ENCODE results near the gene EVPLL.
"Not testable (repeated sequence)": the region's sequence is repeated elsewhere in the genome, so short reads cannot be mapped to it uniquely, and the experiment has no call there.

EVPLL gene

DNA sequence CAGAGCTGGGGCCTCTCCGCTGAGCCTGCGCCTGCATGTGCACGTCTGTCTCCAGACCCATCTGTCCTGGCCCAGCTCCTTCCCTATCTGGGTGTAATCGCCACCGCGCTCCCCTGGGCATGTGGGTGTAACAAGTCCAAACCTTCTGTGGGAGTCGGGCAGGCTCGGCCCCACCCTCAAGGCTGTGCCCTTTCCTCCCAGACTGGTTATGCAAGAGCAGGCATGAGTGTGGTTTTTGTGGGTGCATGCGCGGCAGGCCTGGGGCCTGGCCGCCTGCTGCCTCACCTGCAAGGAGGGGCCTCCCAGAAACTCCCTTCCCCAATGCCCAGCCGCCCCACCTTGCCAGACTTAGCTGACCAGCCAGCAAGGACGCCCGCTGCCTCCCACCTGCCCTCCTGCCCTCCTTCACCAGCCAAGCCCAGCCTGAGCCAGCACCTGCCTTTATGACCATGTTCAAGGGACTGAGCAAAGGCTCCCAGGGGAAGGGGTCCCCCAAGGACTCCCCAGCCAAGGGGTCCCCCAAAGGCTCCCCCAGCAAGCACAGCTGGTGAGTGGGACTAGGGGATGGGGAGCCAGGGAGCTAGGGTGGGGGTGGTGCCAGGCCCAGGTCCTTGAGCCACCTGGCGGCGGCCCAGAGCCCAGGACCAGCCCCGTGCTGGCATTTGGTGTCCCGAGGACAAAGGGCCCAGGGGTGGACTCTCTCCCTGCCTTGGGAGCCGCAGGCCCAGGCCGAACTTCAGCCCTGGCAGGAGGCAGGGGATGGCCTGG lies at the start of gene EVPLL:
Gene EVPLL (plus strand): TSS at position 342 of the 768 bp plus-strand sequence. CDS start 3,160 bp downstream, outside the sequence.
- no peak within 1 kb of the TSS for H3K9ac ChIP-seq (ENCODE audit: low read length)
- H3K9me3 ChIP-seq (ENCODE audit: control insufficient read depth, insufficient read depth, low read depth, low read length) = peaks cover 8% of the 10 kb centered on the region
- H3K27me3 ChIP-seq (ENCODE audit: control insufficient read depth, insufficient read depth, low read length) = no peaks in the 10 kb centered on the region
- H3K4me1 ChIP-seq (ENCODE audit: control insufficient read depth, insufficient read depth, low read length) = 0 out of 2 replicates have a peak, but pooled peaks cover 3% of the 10 kb centered on the region
- H3K27ac ChIP-seq (ENCODE audit: low read depth, low read length) = no peak within 1 kb of the TSS
- no peaks in the 10 kb centered on the region for H3K36me3 ChIP-seq (ENCODE audit: control insufficient read depth, insufficient read depth, low read length)
- H3K4me3 ChIP-seq (ENCODE audit: low read depth, low read length) = no peak within 1 kb of the TSS

DNA sequence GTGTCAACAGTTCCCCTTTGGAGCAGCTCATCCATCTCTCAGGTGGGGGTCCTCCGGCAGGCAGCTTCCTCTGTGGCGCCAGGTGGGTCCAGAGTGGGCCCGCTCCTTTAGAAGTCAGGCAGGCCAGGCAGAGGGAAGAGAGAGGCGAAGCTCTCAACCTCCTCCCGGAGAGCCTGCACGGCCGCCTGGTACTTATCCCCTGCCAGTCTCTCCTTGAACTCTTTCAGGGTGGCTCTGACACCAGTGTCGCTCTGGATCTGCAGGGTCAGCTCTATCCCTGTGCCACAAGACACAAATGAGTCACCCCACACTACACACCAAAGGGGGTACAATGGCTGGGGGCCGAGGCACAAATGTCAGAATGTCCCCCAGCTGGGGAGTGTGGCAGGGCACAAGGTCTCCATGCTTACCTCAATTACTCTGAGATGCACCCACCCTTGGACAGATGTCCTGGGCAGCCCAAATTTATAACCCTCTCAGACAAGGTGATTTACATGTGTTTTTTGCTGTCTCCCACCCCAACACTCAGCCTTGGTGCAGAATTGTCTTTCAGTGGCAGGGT lies 48.9 kb upstream of the EVPLL start:
- Histone ChIP-seq H3K36me3 (ENCODE audit: control insufficient read depth, insufficient read depth, low read length) (peaks cover 86% of the 10 kb centered on the region), H3K27ac (ENCODE audit: low read depth, low read length) (no peak overlapping the region), H3K4me1 (ENCODE audit: control insufficient read depth, insufficient read depth, low read length) (no peaks in the 10 kb centered on the region)

DNA sequence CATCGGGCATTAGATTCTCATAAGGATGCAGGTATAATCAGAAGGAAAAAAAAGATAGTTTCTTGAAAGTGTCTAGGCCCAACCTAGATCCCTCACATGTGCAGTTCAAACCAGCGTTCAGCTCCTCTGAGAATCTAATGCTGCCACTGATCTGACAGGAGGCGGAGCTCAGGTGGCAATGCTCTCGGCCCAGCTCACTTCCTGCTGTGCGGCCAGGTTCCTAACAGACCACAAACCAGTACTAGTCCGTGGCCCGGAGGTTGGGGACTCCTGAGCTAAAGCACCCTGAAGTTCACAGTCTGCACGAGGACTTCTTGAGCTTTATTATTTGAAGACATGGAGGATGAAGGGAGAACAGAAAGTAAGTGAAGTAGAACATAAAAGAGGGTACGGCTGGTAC lies 45.7 kb upstream of the EVPLL start:
- no peak overlapping the region for H3K27ac ChIP-seq (ENCODE audit: low read depth, low read length)
- peaks cover 87% of the 10 kb centered on the region for H3K36me3 ChIP-seq (ENCODE audit: control insufficient read depth, insufficient read depth, low read length)
- H3K27me3 ChIP-seq (ENCODE audit: control insufficient read depth, insufficient read depth, low read length) = no peaks in the 10 kb centered on the region
- no peaks in the 10 kb centered on the region for H3K4me1 ChIP-seq (ENCODE audit: control insufficient read depth, insufficient read depth, low read length)
- no peaks in the 10 kb centered on the region for H3K9me3 ChIP-seq (ENCODE audit: control insufficient read depth, insufficient read depth, low read depth, low read length)
- no peak overlapping the region for H3K9ac ChIP-seq (ENCODE audit: low read length)
- H3K4me3 ChIP-seq (ENCODE audit: low read depth, low read length) = no peak overlapping the region

More for the DNA sequence above, 48.9 kb upstream of the EVPLL start:
- H3K27me3 ChIP-seq (ENCODE audit: control insufficient read depth, insufficient read depth, low read length) = no peaks in the 10 kb centered on the region
- no peak overlapping the region for H3K9ac ChIP-seq (ENCODE audit: low read length)
- no peaks in the 10 kb centered on the region for H3K9me3 ChIP-seq (ENCODE audit: control insufficient read depth, insufficient read depth, low read depth, low read length)
- no peak overlapping the region for H3K4me3 ChIP-seq (ENCODE audit: low read depth, low read length)

DNA sequence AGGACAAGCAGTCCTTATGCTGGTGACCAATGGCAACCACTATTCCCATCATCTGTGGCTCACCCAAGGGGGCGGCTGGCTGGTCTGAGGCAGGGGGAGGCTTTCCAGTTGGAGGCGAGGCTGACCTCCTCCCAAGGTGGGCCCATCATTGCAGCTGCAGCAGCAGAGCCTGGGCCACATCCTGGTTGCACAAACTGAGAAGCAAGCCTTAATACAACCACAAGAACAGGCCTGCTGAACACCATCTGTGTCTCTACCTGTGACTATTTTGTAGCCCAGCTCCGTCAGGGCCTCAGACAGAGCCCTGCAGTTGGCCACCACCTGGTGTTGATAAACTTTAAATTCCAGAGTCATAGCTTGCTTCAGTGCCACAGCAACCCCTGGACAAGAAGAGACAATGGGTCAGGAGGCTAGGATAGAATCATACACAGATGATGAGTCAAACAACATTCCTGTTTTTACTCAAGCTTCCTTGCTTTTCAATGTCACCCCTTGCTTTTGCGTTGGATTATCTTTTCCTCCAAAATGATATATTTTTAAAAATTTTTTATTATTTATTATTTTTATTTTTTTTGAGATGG lies 44.6 kb upstream of the EVPLL start:
- Histone ChIP-seq H3K36me3 (ENCODE audit: control insufficient read depth, insufficient read depth, low read length) (peaks cover 84% of the 10 kb centered on the region), H3K27me3 (ENCODE audit: control insufficient read depth, insufficient read depth, low read length) (no peaks in the 10 kb centered on the region), H3K4me1 (ENCODE audit: control insufficient read depth, insufficient read depth, low read length) (no peaks in the 10 kb centered on the region), H3K9ac (ENCODE audit: low read length) (no peak overlapping the region), H3K4me3 (ENCODE audit: low read depth, low read length) (no peak overlapping the region), H3K27ac (ENCODE audit: low read depth, low read length) (no peak overlapping the region), H3K9me3 (ENCODE audit: control insufficient read depth, insufficient read depth, low read depth, low read length) (no peaks in the 10 kb centered on the region)

DNA sequence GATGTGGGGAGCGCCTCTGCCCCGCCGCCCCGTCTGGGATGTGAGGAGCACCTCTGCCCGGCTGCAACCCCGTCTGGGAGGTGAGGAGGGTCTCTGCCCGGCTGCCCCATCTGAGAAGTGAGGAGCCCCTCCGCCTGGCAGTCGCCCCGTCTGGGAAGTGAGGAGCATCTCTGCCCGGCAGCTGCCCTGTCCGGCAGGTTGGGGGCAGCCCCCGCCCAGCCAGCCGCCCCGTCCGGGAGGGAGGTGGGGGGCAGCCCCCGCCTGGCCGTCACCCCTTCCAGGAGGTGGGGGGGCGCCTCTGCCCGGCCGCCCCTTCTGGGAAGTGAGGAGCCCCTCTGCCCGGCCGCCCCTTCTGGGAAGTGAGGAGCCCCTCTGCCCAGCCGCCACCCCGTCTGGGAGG lies 39.4 kb upstream of the EVPLL start:
- not testable (repeated sequence) for H3K27me3 ChIP-seq (ENCODE audit: control insufficient read depth, insufficient read depth, low read length); H3K4me1 ChIP-seq (ENCODE audit: control insufficient read depth, insufficient read depth, low read length); H3K9ac ChIP-seq (ENCODE audit: low read length); H3K27ac ChIP-seq (ENCODE audit: low read depth, low read length); H3K9me3 ChIP-seq (ENCODE audit: control insufficient read depth, insufficient read depth, low read depth, low read length); H3K4me3 ChIP-seq (ENCODE audit: low read depth, low read length)
- peaks cover 75% of the 10 kb centered on the region for H3K36me3 ChIP-seq (ENCODE audit: control insufficient read depth, insufficient read depth, low read length)

DNA sequence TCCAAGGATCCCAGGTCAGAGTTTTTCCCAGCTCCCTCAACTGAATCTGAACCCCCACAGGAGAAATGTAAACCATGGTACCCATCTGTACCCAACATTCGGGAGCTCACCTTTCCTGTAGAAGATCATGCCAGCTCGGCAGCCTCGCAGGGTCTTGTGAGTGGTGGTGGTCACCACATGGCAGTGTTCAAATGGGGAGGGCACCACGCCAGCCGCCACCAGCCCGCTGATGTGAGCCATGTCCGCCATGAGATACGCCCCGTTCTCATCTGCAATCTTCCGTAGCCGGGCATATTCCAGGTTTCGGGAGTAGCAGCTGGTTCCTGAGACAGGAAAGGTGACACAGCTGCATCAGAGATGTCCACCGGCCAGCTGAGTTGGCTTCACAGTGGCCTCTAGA lies 37.6 kb upstream of the EVPLL start:
- no peaks in the 10 kb centered on the region for H3K27me3 ChIP-seq (ENCODE audit: control insufficient read depth, insufficient read depth, low read length)
- peaks cover 4% of the 10 kb centered on the region; the same call in 1 of the 2 replicates for H3K9me3 ChIP-seq (ENCODE audit: control insufficient read depth, insufficient read depth, low read depth, low read length)
- H3K4me1 ChIP-seq (ENCODE audit: control insufficient read depth, insufficient read depth, low read length) = no peaks in the 10 kb centered on the region
- no peak overlapping the region for H3K4me3 ChIP-seq (ENCODE audit: low read depth, low read length)
- no peak overlapping the region for H3K27ac ChIP-seq (ENCODE audit: low read depth, low read length)
- peaks cover 80% of the 10 kb centered on the region for H3K36me3 ChIP-seq (ENCODE audit: control insufficient read depth, insufficient read depth, low read length)
- H3K9ac ChIP-seq (ENCODE audit: low read length) = no peak overlapping the region

DNA sequence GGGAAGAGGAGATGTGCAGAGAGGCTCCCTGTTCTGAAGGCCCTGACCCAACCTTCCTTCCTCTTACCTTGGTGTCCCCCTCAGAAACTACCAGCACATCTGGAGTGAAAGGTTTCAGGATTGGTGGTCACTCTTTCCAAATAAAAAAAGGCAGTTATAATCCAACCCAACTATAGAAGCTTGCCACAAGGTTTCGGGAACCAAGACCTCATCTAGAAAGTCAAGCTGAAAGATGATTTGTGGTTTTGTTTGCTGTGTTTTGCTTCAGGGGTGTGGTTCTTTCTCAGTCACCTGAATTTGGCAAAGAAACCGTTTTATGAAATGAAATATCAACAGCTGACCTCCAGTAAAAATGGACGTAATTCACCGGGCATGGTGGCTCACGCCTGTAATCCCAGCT lies 33.6 kb upstream of the EVPLL start:
- no peak overlapping the region for H3K27ac ChIP-seq (ENCODE audit: low read depth, low read length)
- peaks cover 95% of the 10 kb centered on the region for H3K36me3 ChIP-seq (ENCODE audit: control insufficient read depth, insufficient read depth, low read length)
- H3K9me3 ChIP-seq (ENCODE audit: control insufficient read depth, insufficient read depth, low read depth, low read length) = peaks cover 4% of the 10 kb centered on the region; the same call in 1 of the 2 replicates
- H3K4me1 ChIP-seq (ENCODE audit: control insufficient read depth, insufficient read depth, low read length) = no peaks in the 10 kb centered on the region
- H3K9ac ChIP-seq (ENCODE audit: low read length) = no peak overlapping the region
- no peak overlapping the region for H3K4me3 ChIP-seq (ENCODE audit: low read depth, low read length)
- no peaks in the 10 kb centered on the region for H3K27me3 ChIP-seq (ENCODE audit: control insufficient read depth, insufficient read depth, low read length)

DNA sequence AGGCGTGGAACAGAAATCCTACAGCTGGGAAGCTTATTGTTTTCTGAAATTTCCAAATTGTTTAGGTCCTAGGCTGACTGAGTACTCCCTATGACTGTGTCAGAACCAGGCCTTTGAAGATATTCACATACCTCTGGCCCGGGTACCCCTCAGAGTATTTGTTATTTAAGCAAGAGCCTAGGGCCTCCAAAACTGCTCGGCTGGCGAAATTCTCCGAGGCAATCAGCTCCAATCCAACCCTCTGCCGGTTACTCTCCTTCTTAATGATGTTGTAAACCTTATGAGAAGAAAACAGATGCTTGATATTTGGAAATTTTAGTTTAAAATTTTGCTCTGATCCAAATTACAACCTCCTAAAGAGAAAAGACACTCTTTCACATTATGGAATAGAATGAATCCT lies 24.0 kb upstream of the EVPLL start:
- no peak overlapping the region for H3K27ac ChIP-seq (ENCODE audit: low read depth, low read length)
- no peak overlapping the region for H3K9ac ChIP-seq (ENCODE audit: low read length)
- H3K9me3 ChIP-seq (ENCODE audit: control insufficient read depth, insufficient read depth, low read depth, low read length) = no peaks in the 10 kb centered on the region
- no peaks in the 10 kb centered on the region for H3K4me1 ChIP-seq (ENCODE audit: control insufficient read depth, insufficient read depth, low read length)
- H3K27me3 ChIP-seq (ENCODE audit: control insufficient read depth, insufficient read depth, low read length) = no peaks in the 10 kb centered on the region
- H3K4me3 ChIP-seq (ENCODE audit: low read depth, low read length) = no peak overlapping the region
- H3K36me3 ChIP-seq (ENCODE audit: control insufficient read depth, insufficient read depth, low read length) = peaks cover 60% of the 10 kb centered on the region

DNA sequence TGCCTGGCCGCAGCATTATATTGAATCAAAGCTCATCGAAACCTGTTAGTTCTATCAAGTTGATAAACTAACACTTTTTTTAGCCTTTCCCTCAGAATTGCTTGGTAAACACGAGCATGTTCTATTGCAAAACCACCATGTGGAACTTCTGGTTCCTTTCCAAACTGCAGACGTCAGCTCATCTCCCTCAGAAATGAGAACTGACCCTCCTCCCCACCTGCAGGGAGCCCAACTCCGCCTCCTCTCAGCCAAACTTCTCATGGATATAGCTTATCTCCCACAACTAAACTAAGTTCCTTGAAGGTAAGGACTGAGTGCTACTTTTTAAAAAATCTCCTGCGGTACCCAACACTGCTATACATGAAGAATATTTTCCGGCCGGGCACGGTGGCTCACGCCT lies 21.0 kb upstream of the EVPLL start:
- no peaks in the 10 kb centered on the region for H3K27me3 ChIP-seq (ENCODE audit: control insufficient read depth, insufficient read depth, low read length)
- peaks cover 62% of the 10 kb centered on the region for H3K36me3 ChIP-seq (ENCODE audit: control insufficient read depth, insufficient read depth, low read length)

DNA sequence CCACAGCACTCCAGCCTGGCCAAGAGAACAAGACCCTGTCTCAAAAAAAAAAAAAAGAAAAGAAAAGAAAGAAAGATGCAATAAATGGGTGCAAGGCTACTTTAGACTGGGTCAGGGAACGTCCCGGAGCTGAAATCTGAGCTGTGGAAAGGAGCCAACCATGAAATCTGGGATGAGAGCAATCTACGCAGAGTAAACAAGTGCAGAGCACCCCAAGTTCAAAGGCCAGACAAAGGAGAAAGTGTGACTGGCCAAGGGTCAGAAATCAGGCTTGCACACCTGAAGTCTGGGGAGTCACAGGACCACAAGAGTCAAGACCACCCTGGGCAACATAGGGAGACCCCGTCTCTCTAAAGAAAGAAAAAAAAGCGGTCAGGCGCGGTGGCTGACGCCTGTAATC lies 17.1 kb upstream of the EVPLL start:
- H3K4me3 ChIP-seq (ENCODE audit: low read depth, low read length) = no peak overlapping the region
- H3K9ac ChIP-seq (ENCODE audit: low read length) = no peak overlapping the region
- no peaks in the 10 kb centered on the region for H3K27me3 ChIP-seq (ENCODE audit: control insufficient read depth, insufficient read depth, low read length)
- no peaks in the 10 kb centered on the region for H3K9me3 ChIP-seq (ENCODE audit: control insufficient read depth, insufficient read depth, low read depth, low read length)
- no peak overlapping the region for H3K27ac ChIP-seq (ENCODE audit: low read depth, low read length)
- peaks cover 35% of the 10 kb centered on the region for H3K36me3 ChIP-seq (ENCODE audit: control insufficient read depth, insufficient read depth, low read length)
- H3K4me1 ChIP-seq (ENCODE audit: control insufficient read depth, insufficient read depth, low read length) = peaks cover 3% of the 10 kb centered on the region; the same call in 1 of the 2 replicates

More for the DNA sequence above, 21.0 kb upstream of the EVPLL start:
- Histone ChIP-seq H3K4me1 (ENCODE audit: control insufficient read depth, insufficient read depth, low read length) (no peaks in the 10 kb centered on the region), H3K27ac (ENCODE audit: low read depth, low read length) (no peak overlapping the region), H3K9ac (ENCODE audit: low read length) (no peak overlapping the region), H3K9me3 (ENCODE audit: control insufficient read depth, insufficient read depth, low read depth, low read length) (no peaks in the 10 kb centered on the region), H3K4me3 (ENCODE audit: low read depth, low read length) (no peak overlapping the region)
